Kidney (tissue), 14 donors: ENCODE measurements around the gene XPA. TPM values are rescaled to one million over a fixed set of nuclear protein-coding genes. Genes with fewer than 3 reads are reported as not detected.

Experiments
- DNase-seq, 5 donors: peaks; one replicate each; pipeline ENCODE4 v3.0.0-alpha.2; 2013 to 2020
- FAIRE-seq: peaks from 2 replicates; lab custom pipeline; 2012; peaks lifted over from hg19 to GRCh38; lab: Jason Lieb, UNC
- H3K27ac ChIP-seq, 2 donors: one replicate each; pipeline ENCODE4 v1.7.0; 2013; ENCODE audit warnings: low read depth in 2 of 2, low read length in 2 of 2, inconsistent platforms in 1 of 2
- H3K27me3 ChIP-seq: one replicate; pipeline ENCODE4 v1.7.1; 2013; ENCODE audit warnings: low read length, inconsistent platforms; ENCODE audit not compliant: control insufficient read depth, insufficient read depth
- H3K36me3 ChIP-seq, 3 donors: one replicate each; pipeline versions ENCODE4 v1.7.0 to v1.7.1; 2013; ENCODE audit warnings: low read length in 3 of 3, control low read depth in 1 of 3, inconsistent platforms in 1 of 3; ENCODE audit not compliant: insufficient read depth in 3 of 3, control insufficient read depth in 2 of 3
- H3K4me1 ChIP-seq, 3 donors: one replicate each; pipeline versions ENCODE4 v1.7.0 to v1.7.1; 2013; ENCODE audit warnings: low read length in 3 of 3, inconsistent platforms in 1 of 3, low read depth in 1 of 3; ENCODE audit not compliant: control insufficient read depth in 2 of 3, insufficient read depth in 2 of 3
- H3K4me3 ChIP-seq, 3 donors: one replicate each; pipeline versions ENCODE4 v1.7.0 to v1.8.1; 2013; ENCODE audit warnings: low read length in 3 of 3, control low read depth in 1 of 3, inconsistent platforms in 1 of 3
- H3K9ac ChIP-seq, 3 donors: one replicate each; pipeline versions ENCODE4 v1.7.0 to v1.7.1; 2013; ENCODE audit warnings: low read length in 3 of 3, control low read depth in 1 of 3, inconsistent platforms in 1 of 3
- H3K9me3 ChIP-seq, 3 donors: one replicate each; pipeline versions ENCODE4 v1.7.0 to v1.7.1; 2013; ENCODE audit warnings: low read length in 3 of 3, control low read depth in 1 of 3, inconsistent platforms in 1 of 3; ENCODE audit not compliant: control insufficient read depth in 2 of 3, insufficient read depth in 1 of 3
- intact Hi-C: fragments of 100-400 bp; cut with DNase I; formaldehyde crosslinking; loops from one replicate; pipeline ENCODE4 v1.11.1; 2022
- polyA plus RNA-seq: library from polyadenylated mRNA; stranded (reverse); fragments of 350-450 nt; fragmentation: Illumina TruSeq; extraction: RNeasy Lipid Tissue Mini Kit (QIAGEN cat#74804); gene quantifications from one replicate; pipeline ENCODE4 v1.2.3, GENCODE V29; 2014; ENCODE audit warnings: low read depth, low replicate concordance; ENCODE audit not compliant: insufficient read depth
- total RNA-seq: library from RNA; stranded (reverse); fragmentation: NEBNext Ultra II Directional; extraction: Animal tissue kit (Norgen Biotek cat#: 25700); gene quantifications from one replicate; pipeline ENCODE4 v1.2.1, GENCODE V29; 2021
- TF ChIP-seq, protein P1 (sequence below): IDR thresholded peaks from 3 replicates; pipeline ENCODE4 v1.5.1; 2012; ENCODE audit warnings: mild to moderate bottlenecking, moderate library complexity, borderline replicate concordance; ENCODE audit not compliant: insufficient read depth; ENCODE audit errors: extremely low read depth
- donor health status: control.
- donor health status: control.
- donor health status: control.
- donor health status: control.
- donor health status: control.
- donor health status: DM: yes; HTN: yes; CAD: no.
- donor health status: Normal renal cell carcinoma (clear cell type).

The XPA gene
- total and polyA plus RNA-seq, 2 donors from 2014 or later: 17.7 to 26.3 TPM

DNA sequence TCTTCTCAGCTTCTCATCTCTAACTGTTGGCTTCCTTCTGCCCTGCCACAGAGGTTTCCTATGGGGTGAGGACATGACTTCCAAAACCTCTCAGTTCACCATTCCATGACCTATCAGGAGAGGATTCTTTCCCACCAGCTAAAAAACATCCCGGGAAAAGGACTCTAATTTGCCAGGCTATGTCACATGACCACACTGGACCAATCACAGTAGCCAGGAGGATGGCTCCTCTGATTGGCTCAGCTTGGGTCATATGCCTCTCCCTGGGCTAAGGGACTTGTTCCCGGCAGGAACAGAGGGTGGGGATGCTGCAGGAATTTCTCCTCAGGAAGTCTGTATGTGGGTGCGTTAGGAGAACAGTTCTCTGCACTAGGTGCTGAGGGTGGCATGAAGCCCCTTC is 40.3 kb upstream of the XPA start:
- peaks cover 0 to 5% (median 0%) of the 10 kb centered on the region in 3 donors for H3K9me3 ChIP-seq
- TF ChIP-seq, protein P1, sequence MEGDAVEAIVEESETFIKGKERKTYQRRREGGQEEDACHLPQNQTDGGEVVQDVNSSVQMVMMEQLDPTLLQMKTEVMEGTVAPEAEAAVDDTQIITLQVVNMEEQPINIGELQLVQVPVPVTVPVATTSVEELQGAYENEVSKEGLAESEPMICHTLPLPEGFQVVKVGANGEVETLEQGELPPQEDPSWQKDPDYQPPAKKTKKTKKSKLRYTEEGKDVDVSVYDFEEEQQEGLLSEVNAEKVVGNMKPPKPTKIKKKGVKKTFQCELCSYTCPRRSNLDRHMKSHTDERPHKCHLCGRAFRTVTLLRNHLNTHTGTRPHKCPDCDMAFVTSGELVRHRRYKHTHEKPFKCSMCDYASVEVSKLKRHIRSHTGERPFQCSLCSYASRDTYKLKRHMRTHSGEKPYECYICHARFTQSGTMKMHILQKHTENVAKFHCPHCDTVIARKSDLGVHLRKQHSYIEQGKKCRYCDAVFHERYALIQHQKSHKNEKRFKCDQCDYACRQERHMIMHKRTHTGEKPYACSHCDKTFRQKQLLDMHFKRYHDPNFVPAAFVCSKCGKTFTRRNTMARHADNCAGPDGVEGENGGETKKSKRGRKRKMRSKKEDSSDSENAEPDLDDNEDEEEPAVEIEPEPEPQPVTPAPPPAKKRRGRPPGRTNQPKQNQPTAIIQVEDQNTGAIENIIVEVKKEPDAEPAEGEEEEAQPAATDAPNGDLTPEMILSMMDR: no peak
- FAIRE-seq (no peak), DNase-seq (no peak)
- H3K27ac ChIP-seq: no peak overlapping the region
- H3K4me3 ChIP-seq: no peak overlapping the region
- H3K36me3 ChIP-seq: no peaks in the 10 kb centered on the region
- peaks cover 0 to 4% (median 0%) of the 10 kb centered on the region in 3 donors for H3K4me1 ChIP-seq
- no peaks in the 10 kb centered on the region for H3K27me3 ChIP-seq
- intact Hi-C loops: no loop called here
- H3K9ac ChIP-seq: no peak overlapping the region

GRCh38 chr9:97735070-97735600 is 38.0 kb upstream of the XPA start:
- intact Hi-C loops: no loop called here
- Histone ChIP-seq H3K27me3 (no peaks in the 10 kb centered on the region), H3K36me3 (no peaks in the 10 kb centered on the region), H3K9ac (no peak overlapping the region), H3K4me3 (no peak overlapping the region), H3K4me1 (no peaks in the 10 kb centered on the region), H3K9me3 (peaks cover 0 to 3% (median 0%) of the 10 kb centered on the region in 3 donors), H3K27ac (no peak overlapping the region)
- DNase-seq: peak in 2 of 5 donors; percentile 8 to 16
- FAIRE-seq: no peak
- TF ChIP-seq, protein P1: no peak

DNA sequence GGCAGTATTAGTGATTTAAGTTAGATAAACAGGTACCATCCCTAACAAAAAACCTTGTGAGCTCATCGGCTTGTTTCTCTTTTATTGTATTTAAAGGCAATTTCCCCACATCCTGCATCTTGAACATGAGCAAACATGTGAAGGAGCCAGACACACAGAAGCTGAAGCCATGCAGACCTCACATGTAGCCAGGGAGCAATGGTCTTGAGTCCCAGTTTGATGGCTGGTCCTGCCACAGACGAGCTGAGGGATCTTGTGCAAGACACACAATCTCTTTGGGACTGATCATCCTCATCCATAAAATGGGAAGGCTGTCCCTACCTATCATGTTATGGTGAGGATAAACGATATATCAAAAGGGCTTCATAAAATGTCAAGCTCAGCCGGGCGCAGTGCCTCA is 29.6 kb upstream of the XPA start:
- Histone ChIP-seq H3K9ac (no peak overlapping the region), H3K36me3 (no peaks in the 10 kb centered on the region), H3K4me1 (no peaks in the 10 kb centered on the region), H3K4me3 (no peak overlapping the region), H3K27me3 (no peaks in the 10 kb centered on the region), H3K9me3 (peaks cover 0 to 5% (median 0%) of the 10 kb centered on the region in 3 donors), H3K27ac (no peak overlapping the region)
- intact Hi-C loops: no loop called here
- FAIRE-seq (no peak), DNase-seq (no peak)
- TF ChIP-seq, protein P1: no peak

DNA sequence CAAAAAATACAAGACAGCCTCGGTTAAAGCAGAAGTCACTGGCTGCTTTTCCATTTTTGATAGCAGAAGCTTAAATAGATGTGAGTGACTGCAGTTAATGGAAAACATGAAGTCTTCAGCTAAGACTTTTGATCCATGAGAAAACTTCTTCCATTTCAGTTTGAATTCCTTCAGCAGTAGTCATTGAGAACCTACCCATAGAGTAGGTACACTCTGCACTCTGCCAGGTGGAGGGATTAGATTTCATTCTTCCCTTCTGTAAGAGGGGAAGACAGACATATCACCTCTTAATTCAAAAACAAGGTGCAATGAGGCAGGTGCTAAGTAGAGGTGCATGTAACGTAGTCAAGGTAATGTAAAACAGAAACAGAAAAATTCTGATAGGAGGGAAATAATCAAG is 26.7 kb upstream of the XPA start:
- H3K4me3 ChIP-seq: no peak overlapping the region
- H3K9me3 ChIP-seq: peaks cover 0 to 6% (median 0%) of the 10 kb centered on the region in 3 donors
- TF ChIP-seq, protein P1: no peak
- FAIRE-seq: no peak
- H3K4me1 ChIP-seq: no peaks in the 10 kb centered on the region
- no peaks in the 10 kb centered on the region for H3K27me3 ChIP-seq
- no peak overlapping the region for H3K27ac ChIP-seq
- intact Hi-C loops: no loop called here
- DNase-seq: no peak
- H3K9ac ChIP-seq: no peak overlapping the region
- no peaks in the 10 kb centered on the region for H3K36me3 ChIP-seq
